NB4 (cell line): Measurements from ENCODE around the gene FYCO1.

ENCODE experiments used
- DNase-seq: peaks from one replicate; pipeline ENCODE4 v3.0.0; 2010; ENCODE audit warnings: low read depth
- H3K4me3 ChIP-seq: one replicate; pipeline ENCODE4 v1.5.1; 2011; ENCODE audit warnings: mild to moderate bottlenecking, low read depth, low read length, moderate library complexity
- MYC ChIP-seq: IDR thresholded peaks from 2 replicates; pipeline ENCODE4 v1.6.1; 2011; ENCODE audit warnings: low read depth, low read length
- POLR2A ChIP-seq: IDR thresholded peaks from 2 replicates; pipeline ENCODE4 v1.6.1; 2011; ENCODE audit warnings: mild to moderate bottlenecking; ENCODE audit not compliant: insufficient read length; ENCODE audit errors: extremely low read depth
- TF ChIP-seq, protein P1 (sequence below): IDR thresholded peaks from one replicate; pipeline ENCODE4 v1.5.1; 2012; ENCODE audit warnings: low read depth, low read length
- TF ChIP-seq, protein P2 (sequence below): IDR thresholded peaks from 2 replicates; pipeline ENCODE4 v1.6.1; 2011; ENCODE audit warnings: low read depth, low read length

FYCO1 gene

DNA sequence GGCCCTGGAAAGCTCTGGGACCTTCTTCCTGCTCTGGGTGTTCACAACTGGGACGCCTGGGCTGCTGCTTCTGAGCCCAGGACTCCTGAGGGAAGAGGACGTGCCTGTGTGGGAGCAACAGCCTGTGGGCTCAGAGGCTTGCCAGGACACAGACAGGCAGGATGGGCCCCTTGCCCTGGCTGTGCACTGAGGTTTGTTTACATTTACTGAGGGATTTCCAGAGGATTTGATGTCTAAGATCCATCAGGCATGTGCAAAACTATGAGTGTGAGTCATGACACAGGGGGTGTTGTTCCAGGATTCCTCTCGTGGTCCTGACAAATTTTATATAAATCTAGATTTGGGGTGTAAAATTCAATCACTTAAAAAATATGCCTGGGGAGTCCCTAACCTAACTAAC is 98.7 kb downstream of the FYCO1 start:
- no peak overlapping the region for H3K4me3 ChIP-seq
- no peak for DNase-seq
- no peak for TF ChIP-seq POLR2A
- TF ChIP-seq, protein P1, sequence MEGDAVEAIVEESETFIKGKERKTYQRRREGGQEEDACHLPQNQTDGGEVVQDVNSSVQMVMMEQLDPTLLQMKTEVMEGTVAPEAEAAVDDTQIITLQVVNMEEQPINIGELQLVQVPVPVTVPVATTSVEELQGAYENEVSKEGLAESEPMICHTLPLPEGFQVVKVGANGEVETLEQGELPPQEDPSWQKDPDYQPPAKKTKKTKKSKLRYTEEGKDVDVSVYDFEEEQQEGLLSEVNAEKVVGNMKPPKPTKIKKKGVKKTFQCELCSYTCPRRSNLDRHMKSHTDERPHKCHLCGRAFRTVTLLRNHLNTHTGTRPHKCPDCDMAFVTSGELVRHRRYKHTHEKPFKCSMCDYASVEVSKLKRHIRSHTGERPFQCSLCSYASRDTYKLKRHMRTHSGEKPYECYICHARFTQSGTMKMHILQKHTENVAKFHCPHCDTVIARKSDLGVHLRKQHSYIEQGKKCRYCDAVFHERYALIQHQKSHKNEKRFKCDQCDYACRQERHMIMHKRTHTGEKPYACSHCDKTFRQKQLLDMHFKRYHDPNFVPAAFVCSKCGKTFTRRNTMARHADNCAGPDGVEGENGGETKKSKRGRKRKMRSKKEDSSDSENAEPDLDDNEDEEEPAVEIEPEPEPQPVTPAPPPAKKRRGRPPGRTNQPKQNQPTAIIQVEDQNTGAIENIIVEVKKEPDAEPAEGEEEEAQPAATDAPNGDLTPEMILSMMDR = no peak
- no peak for TF ChIP-seq MYC
- TF ChIP-seq, protein P2, sequence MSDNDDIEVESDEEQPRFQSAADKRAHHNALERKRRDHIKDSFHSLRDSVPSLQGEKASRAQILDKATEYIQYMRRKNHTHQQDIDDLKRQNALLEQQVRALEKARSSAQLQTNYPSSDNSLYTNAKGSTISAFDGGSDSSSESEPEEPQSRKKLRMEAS = no peak

DNA sequence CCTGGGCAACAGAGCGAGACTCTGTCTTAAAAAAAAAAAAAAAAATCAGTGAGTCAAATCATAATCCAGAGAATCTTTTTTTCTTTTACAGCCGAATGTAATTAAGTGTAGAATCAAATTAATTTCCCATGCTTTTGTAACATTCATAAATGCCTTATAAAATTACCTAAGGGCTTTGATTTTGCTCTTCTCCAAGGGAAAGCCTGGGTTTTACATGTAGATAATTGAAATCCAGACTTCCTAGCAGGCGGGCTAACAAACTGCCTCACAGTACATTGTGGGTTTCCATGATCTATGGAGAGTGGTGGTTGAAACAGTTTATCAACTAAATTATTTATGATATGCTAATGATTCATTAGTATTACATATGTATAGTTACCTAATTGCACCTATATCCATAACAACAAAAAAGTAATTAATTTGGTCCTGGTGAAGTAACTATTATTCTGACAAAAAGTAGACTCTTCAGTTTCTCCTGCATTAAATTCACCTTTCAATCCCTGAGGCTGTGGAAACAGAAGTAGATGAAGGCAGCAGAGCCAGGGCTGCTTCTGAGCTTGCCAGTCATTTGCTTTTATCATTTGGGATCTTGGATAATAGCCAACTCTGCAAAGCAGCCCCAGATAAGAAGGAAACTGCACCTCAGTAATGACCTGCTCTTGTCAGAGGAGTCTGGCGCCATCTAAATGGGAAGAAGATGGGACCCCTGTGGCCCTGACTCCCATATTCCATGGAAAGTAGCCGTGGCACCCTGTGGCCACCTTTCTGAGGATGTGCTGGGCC is 99.7 kb downstream of the FYCO1 start:
- no peak for DNase-seq
- TF ChIP-seq, protein P2 = no peak
- no peak for TF ChIP-seq POLR2A
- TF ChIP-seq, protein P1 = no peak
- TF ChIP-seq MYC = no peak
- no peak overlapping the region for H3K4me3 ChIP-seq

DNA sequence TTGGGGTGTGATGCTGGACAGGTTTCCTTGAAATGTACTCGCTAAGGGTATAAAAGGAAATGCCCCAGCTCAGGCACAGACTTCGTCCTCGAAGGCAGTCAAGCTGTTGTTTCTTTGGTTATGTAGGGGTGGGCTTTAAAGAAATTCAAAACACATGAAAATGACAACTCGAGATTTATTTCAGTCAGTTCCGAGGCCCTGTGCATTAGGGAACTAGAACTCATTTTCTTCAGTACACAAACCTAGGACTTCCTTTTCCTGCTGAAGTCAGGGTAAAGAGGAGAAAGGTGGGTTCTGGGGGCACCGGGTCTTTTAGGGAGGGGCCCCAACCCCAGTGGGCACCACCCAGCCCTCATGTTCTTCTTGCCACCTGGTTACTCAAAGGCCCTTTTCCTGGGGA is 101.6 kb downstream of the FYCO1 start:
- TF ChIP-seq, protein P1 = no peak
- TF ChIP-seq MYC (no peak), POLR2A (no peak)
- TF ChIP-seq, protein P2 = no peak
- no peak for DNase-seq
- H3K4me3 ChIP-seq = no peak overlapping the region

DNA sequence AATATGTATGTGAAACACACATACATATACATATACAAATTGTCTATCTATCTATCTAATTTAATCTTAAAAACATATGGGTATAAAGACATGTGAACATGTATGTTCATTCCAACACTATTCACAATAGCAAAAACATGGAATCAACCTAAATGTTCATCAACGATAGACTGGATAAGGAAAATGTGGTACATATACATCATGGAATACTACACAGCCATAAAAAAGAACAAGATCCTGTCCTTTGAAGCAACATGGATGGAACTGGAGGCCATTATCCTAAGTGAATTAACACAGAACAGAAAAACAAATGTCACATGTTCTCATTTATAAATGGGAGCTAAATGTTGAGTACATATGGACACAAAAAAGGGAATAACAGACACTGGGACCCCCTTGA is 103.5 kb downstream of the FYCO1 start:
- no peak overlapping the region for H3K4me3 ChIP-seq
- DNase-seq = no peak
- TF ChIP-seq, protein P1 = no peak
- TF ChIP-seq POLR2A = no peak
- no peak for TF ChIP-seq MYC
- TF ChIP-seq, protein P2 = no peak

DNA sequence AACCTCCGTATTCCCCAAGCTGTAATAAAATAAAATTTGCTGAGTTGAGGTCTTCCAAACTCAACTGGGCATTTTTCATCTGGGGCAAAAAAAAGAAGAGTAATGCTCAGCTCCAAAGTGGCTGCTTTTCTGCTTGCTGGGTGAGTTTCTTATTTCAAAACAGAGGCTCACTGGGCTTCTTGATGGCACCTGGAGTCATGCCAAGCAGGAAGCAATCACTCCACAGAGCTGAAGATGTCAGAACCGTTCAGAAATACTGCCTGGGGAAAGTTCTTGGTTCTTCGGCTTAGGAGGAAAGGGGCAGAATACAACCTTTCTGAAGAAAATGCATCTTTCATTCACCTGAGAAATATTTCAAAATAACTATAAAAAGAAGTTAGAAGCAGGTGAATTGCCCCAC is 105.2 kb downstream of the FYCO1 start:
- H3K4me3 ChIP-seq = no peak overlapping the region
- no peak for DNase-seq
- TF ChIP-seq MYC = no peak
- TF ChIP-seq, protein P1 = no peak
- no peak for TF ChIP-seq POLR2A
- TF ChIP-seq, protein P2 = no peak
